ENCODE data around the gene PTPN4.

Gene PTPN4

DNA sequence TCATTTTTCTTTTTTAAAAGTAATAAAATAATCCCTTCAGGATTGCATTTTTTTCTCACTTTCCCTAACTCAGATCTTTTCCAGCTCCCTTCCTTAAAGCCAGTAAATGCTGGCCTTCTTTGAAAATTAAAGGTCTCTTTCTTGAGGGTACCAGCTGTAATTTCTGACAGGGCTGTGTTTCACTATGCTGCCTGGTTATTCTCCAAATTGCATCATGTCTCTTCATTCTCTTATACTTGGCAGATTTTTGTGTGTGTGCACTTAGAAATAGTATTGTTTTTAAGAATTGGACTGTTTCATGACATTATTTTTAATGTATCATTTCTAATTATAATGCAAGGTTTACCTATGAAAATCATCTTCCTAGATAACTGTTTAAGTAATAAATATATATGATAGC, 181.1 kb downstream of the PTPN4 start:
- Histone ChIP-seq H3K4me3 (replicated peaks; ENCODE audit: insufficient read depth, low read length) (no peak overlapping the region), H3K27me3 (ENCODE audit: insufficient read depth, poor library complexity, severe bottlenecking) (no peaks in the 10 kb centered on the region), H3K27ac (replicated peaks) (no peak overlapping the region)
- no peak for DNase-seq (ENCODE audit: low read depth in 1 of 2, low spot score in 1 of 2)
- TF ChIP-seq SPI1 (IDR thresholded peaks at IDR 0.05; ENCODE audit: borderline replicate concordance, low read depth) (no peak), POLR2AphosphoS5 (IDR thresholded peaks at IDR 0.05; ENCODE audit: low read depth) (no peak), GABPA (IDR thresholded peaks at IDR 0.05; ENCODE audit: low read depth) (no peak)
- TF ChIP-seq, protein P1, sequence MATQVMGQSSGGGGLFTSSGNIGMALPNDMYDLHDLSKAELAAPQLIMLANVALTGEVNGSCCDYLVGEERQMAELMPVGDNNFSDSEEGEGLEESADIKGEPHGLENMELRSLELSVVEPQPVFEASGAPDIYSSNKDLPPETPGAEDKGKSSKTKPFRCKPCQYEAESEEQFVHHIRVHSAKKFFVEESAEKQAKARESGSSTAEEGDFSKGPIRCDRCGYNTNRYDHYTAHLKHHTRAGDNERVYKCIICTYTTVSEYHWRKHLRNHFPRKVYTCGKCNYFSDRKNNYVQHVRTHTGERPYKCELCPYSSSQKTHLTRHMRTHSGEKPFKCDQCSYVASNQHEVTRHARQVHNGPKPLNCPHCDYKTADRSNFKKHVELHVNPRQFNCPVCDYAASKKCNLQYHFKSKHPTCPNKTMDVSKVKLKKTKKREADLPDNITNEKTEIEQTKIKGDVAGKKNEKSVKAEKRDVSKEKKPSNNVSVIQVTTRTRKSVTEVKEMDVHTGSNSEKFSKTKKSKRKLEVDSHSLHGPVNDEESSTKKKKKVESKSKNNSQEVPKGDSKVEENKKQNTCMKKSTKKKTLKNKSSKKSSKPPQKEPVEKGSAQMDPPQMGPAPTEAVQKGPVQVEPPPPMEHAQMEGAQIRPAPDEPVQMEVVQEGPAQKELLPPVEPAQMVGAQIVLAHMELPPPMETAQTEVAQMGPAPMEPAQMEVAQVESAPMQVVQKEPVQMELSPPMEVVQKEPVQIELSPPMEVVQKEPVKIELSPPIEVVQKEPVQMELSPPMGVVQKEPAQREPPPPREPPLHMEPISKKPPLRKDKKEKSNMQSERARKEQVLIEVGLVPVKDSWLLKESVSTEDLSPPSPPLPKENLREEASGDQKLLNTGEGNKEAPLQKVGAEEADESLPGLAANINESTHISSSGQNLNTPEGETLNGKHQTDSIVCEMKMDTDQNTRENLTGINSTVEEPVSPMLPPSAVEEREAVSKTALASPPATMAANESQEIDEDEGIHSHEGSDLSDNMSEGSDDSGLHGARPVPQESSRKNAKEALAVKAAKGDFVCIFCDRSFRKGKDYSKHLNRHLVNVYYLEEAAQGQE (IDR thresholded peaks at IDR 0.05; ENCODE audit: insufficient replicate concordance, low read depth), result no peak
- TF ChIP-seq, protein P2, sequence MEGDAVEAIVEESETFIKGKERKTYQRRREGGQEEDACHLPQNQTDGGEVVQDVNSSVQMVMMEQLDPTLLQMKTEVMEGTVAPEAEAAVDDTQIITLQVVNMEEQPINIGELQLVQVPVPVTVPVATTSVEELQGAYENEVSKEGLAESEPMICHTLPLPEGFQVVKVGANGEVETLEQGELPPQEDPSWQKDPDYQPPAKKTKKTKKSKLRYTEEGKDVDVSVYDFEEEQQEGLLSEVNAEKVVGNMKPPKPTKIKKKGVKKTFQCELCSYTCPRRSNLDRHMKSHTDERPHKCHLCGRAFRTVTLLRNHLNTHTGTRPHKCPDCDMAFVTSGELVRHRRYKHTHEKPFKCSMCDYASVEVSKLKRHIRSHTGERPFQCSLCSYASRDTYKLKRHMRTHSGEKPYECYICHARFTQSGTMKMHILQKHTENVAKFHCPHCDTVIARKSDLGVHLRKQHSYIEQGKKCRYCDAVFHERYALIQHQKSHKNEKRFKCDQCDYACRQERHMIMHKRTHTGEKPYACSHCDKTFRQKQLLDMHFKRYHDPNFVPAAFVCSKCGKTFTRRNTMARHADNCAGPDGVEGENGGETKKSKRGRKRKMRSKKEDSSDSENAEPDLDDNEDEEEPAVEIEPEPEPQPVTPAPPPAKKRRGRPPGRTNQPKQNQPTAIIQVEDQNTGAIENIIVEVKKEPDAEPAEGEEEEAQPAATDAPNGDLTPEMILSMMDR (IDR thresholded peaks at IDR 0.05; ENCODE audit: insufficient read depth, low read length), result no peak

DNA sequence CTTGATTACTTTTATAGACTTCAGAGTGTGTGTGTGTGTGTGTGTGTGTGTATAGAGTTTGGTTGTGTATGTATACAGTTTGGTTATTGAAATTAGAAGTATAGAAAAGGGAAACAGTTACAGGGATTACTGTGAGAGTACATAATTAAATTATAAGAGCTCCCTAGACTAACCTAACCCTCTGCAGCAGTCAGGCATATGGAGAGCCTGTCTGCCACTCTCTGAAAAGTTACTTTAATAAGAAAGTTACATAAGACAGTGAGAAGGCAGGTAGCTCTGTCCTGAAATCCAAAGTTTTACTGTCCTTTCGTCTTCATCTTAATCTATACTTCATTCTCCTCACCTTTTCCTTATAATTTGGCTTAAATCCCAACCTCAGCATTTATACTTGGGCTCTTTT, 181.7 kb downstream of the PTPN4 start:
- H3K4me3 ChIP-seq (replicated peaks; ENCODE audit: insufficient read depth, low read length), result no peak overlapping the region
- H3K27me3 ChIP-seq (ENCODE audit: insufficient read depth, poor library complexity, severe bottlenecking), result no peaks in the 10 kb centered on the region
- TF ChIP-seq SPI1 (IDR thresholded peaks at IDR 0.05; ENCODE audit: borderline replicate concordance, low read depth) (no peak), POLR2AphosphoS5 (IDR thresholded peaks at IDR 0.05; ENCODE audit: low read depth) (no peak), GABPA (IDR thresholded peaks at IDR 0.05; ENCODE audit: low read depth) (no peak)
- TF ChIP-seq, protein P2 (IDR thresholded peaks at IDR 0.05; ENCODE audit: insufficient read depth, low read length), result no peak
- TF ChIP-seq, protein P1 (IDR thresholded peaks at IDR 0.05; ENCODE audit: insufficient replicate concordance, low read depth), result no peak
- DNase-seq (ENCODE audit: low read depth in 1 of 2, low spot score in 1 of 2), result no peak
- H3K27ac ChIP-seq (replicated peaks), result no peak overlapping the region

DNA sequence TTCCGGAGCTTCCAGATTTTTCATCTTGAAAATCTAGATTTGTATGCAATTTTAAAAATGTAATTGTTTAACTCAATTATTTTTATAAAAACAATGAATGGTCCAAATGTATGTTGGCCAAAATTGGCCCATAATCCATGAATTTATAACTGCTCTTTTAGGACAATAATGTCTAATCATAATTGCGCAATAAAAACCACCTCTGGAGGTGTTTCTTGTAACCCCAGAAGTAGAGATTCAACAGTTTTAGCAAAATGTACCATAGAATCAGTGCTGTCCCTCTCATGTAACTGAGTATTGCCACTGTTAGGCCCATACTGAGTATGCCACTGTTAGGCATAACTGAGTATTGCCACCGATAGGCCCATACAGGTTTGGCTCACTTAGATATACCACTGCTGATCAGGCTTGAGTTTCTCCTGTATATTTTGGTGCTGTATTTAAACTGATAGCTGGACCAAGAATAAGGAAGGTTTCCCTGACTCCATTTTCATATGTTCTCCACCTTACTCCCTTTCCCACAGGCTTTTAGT, 182.3 kb downstream of the PTPN4 start:
- Histone ChIP-seq H3K27ac (replicated peaks) (no peak overlapping the region), H3K4me3 (replicated peaks; ENCODE audit: insufficient read depth, low read length) (no peak overlapping the region), H3K27me3 (ENCODE audit: insufficient read depth, poor library complexity, severe bottlenecking) (no peaks in the 10 kb centered on the region)
- TF ChIP-seq SPI1 (IDR thresholded peaks at IDR 0.05; ENCODE audit: borderline replicate concordance, low read depth) (no peak), POLR2AphosphoS5 (IDR thresholded peaks at IDR 0.05; ENCODE audit: low read depth) (no peak), GABPA (IDR thresholded peaks at IDR 0.05; ENCODE audit: low read depth) (no peak)
- TF ChIP-seq, protein P2 (IDR thresholded peaks at IDR 0.05; ENCODE audit: insufficient read depth, low read length), result no peak
- TF ChIP-seq, protein P1 (IDR thresholded peaks at IDR 0.05; ENCODE audit: insufficient replicate concordance, low read depth), result no peak
- no peak for DNase-seq (ENCODE audit: low read depth in 1 of 2, low spot score in 1 of 2)
